ENCODE results near the gene EHD4. TPM values are rescaled to one million over a fixed set of nuclear protein-coding genes. Genes with fewer than 3 reads are reported as not detected.

Gene EHD4
- total RNA-seq, 1 donor from 2014 or later, result 24.6 TPM

GRCh38 chr15:41906608-41907007, 65.7 kb downstream of the EHD4 start:
- no peaks in the 10 kb centered on the region for H3K9me3 ChIP-seq
- intact Hi-C loops (cut with DNase I), result no loop called here
- peaks cover 12% of the 10 kb centered on the region for H3K4me1 ChIP-seq
- H3K27me3 ChIP-seq, result no peaks in the 10 kb centered on the region
- no peak overlapping the region for H3K27ac ChIP-seq
- DNase-seq (ENCODE audit: extremely low spot score in 2 of 2), result no peak
- TF ChIP-seq POLR2AphosphoS5 (IDR thresholded peaks at IDR 0.05; ENCODE audit: insufficient read depth in 1 of 2, low read depth in 1 of 2), result no peak
- TF ChIP-seq POLR2A (IDR thresholded peaks at IDR 0.05), result no peak
- TF ChIP-seq, protein P1, sequence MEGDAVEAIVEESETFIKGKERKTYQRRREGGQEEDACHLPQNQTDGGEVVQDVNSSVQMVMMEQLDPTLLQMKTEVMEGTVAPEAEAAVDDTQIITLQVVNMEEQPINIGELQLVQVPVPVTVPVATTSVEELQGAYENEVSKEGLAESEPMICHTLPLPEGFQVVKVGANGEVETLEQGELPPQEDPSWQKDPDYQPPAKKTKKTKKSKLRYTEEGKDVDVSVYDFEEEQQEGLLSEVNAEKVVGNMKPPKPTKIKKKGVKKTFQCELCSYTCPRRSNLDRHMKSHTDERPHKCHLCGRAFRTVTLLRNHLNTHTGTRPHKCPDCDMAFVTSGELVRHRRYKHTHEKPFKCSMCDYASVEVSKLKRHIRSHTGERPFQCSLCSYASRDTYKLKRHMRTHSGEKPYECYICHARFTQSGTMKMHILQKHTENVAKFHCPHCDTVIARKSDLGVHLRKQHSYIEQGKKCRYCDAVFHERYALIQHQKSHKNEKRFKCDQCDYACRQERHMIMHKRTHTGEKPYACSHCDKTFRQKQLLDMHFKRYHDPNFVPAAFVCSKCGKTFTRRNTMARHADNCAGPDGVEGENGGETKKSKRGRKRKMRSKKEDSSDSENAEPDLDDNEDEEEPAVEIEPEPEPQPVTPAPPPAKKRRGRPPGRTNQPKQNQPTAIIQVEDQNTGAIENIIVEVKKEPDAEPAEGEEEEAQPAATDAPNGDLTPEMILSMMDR (IDR thresholded peaks at IDR 0.05), result no peak
- peaks cover 0 to 26% of the 10 kb centered on the region in 2 donors for H3K36me3 ChIP-seq
- H3K4me3 ChIP-seq, result no peak overlapping the region

- H3K9me3 ChIP-seq, result no peaks in the 10 kb centered on the region
- intact Hi-C loops (cut with DNase I), result no loop called here
Observed at GRCh38 chr15:41905036-41905793, 67.1 kb downstream of the EHD4 start.

DNA sequence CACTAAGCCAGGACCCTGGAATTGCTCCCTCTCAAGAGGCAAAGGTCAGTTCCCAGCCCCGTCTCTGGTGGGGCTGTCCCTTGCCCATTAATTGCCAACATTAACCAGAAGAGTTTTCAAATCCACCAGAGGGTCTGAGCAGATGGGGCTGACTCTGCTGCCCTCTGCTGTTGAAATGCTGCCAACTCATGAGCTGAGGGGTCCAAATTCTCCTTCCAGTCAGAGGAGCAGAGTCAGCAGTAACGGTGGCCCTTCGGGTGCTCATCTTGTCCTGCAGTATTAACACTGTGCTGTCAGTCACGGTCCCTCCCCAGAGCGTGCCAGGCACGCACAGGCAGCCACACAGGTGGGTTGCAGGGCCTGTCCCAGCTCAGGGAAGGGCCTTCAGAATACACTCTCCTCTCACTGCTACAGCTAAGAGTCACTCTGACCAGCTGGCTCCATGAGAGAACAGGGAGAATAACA, 67.8 kb downstream of the EHD4 start:
- H3K9me3 ChIP-seq, result no peaks in the 10 kb centered on the region
- H3K27ac ChIP-seq, result no peak overlapping the region
- intact Hi-C loops (cut with DNase I), result no loop called here
- peaks cover 12% of the 10 kb centered on the region for H3K4me1 ChIP-seq
- H3K36me3 ChIP-seq, result peaks cover 0 to 34% of the 10 kb centered on the region in 2 donors
- TF ChIP-seq POLR2AphosphoS5 (IDR thresholded peaks at IDR 0.05; ENCODE audit: insufficient read depth in 1 of 2, low read depth in 1 of 2), result peak in 1 of 2 donors; percentile 21
- TF ChIP-seq, protein P1 (IDR thresholded peaks at IDR 0.05), result peak; percentile 58 to 70 (median 64)
- TF ChIP-seq POLR2A (IDR thresholded peaks at IDR 0.05), result no peak
- no peak for DNase-seq (ENCODE audit: extremely low spot score in 2 of 2)
- H3K27me3 ChIP-seq, result no peaks in the 10 kb centered on the region
- no peak overlapping the region for H3K4me3 ChIP-seq

More at GRCh38 chr15:41905036-41905793, 67.1 kb downstream of the EHD4 start:
- TF ChIP-seq, protein P1 (IDR thresholded peaks at IDR 0.05), result no peak
- DNase-seq (ENCODE audit: extremely low spot score in 2 of 2), result no peak
- H3K27ac ChIP-seq, result no peak overlapping the region
- no peak overlapping the region for H3K4me3 ChIP-seq
- H3K27me3 ChIP-seq, result no peaks in the 10 kb centered on the region
- peaks cover 0 to 31% of the 10 kb centered on the region in 2 donors for H3K36me3 ChIP-seq
- H3K4me1 ChIP-seq, result peaks cover 12% of the 10 kb centered on the region

DNA sequence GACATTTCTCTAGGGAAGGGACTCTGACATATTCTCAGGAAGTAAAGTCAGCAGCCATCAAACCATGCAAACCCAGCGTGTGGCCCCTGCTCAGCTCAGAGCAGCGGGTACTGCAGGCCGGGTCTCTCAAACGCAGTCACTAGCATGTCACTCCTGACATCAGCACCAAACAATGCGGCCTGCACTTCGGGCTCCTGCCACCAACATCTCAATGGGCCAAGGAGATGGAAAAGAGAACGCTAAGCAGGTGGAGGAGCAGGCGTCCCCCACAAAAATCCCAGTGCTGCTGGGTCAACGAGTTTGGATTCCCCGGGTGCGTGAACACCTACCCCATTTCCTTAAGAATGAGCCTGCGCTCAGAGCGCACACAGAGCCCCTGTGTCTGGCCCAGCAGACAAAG, 68.6 kb downstream of the EHD4 start:
- TF ChIP-seq POLR2A (IDR thresholded peaks at IDR 0.05) (no peak), POLR2AphosphoS5 (IDR thresholded peaks at IDR 0.05; ENCODE audit: insufficient read depth in 1 of 2, low read depth in 1 of 2) (no peak)
- TF ChIP-seq, protein P1 (IDR thresholded peaks at IDR 0.05), result no peak
- H3K4me3 ChIP-seq, result no peak overlapping the region
- H3K36me3 ChIP-seq, result peaks cover 0 to 26% of the 10 kb centered on the region in 2 donors
- no peak overlapping the region for H3K27ac ChIP-seq
- H3K9me3 ChIP-seq, result no peaks in the 10 kb centered on the region
- no peaks in the 10 kb centered on the region for H3K27me3 ChIP-seq
- peaks cover 12% of the 10 kb centered on the region for H3K4me1 ChIP-seq
- DNase-seq (ENCODE audit: extremely low spot score in 2 of 2), result no peak
- intact Hi-C loops (cut with DNase I), result no loop called here

DNA sequence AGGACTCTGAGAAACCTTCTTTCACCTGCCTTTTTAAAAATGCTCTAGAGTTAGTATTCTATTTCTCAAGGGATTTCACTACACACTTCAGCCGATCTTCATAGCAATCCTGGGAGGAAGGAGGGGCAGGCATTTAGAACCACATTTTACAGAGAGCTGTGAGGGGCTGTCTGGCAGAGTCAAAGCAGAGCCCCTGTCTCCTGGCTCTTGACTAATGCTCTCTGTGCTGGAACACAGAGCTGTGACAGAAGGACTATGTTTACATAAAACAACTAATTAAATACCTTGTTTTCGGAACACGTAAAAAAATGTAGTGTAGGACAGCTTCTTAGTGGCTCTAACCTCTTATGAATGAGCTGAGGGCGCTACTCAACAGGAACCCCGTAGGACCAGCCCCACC, 70.9 kb downstream of the EHD4 start:
- Histone ChIP-seq H3K36me3 (peaks cover 0 to 13% of the 10 kb centered on the region in 2 donors), H3K27ac (no peak overlapping the region), H3K4me1 (peaks cover 12% of the 10 kb centered on the region), H3K9me3 (no peaks in the 10 kb centered on the region), H3K4me3 (no peak overlapping the region), H3K27me3 (no peaks in the 10 kb centered on the region)
- intact Hi-C loops (cut with DNase I), result no loop called here
- no peak for DNase-seq (ENCODE audit: extremely low spot score in 2 of 2)
- no peak for TF ChIP-seq POLR2A (IDR thresholded peaks at IDR 0.05)
- TF ChIP-seq POLR2AphosphoS5 (IDR thresholded peaks at IDR 0.05; ENCODE audit: insufficient read depth in 1 of 2, low read depth in 1 of 2), result no peak
- TF ChIP-seq, protein P1 (IDR thresholded peaks at IDR 0.05), result no peak

All from vagina (tissue), 2 donors.